D721Med (cell line): ENCODE data around the gene ZSWIM8.
A peak's percentile ranks its signal among the peaks of the same experiment; 100 is the strongest.
"Not testable (repeated sequence)": the region's sequence is repeated elsewhere in the genome, so short reads cannot be mapped to it uniquely, and the experiment has no call there.

Experiments used
- DNase-seq: peaks from one replicate; pipeline ENCODE4 v3.0.0; 2011; ENCODE audit warnings: low spot score; ENCODE audit not compliant: insufficient read length
- FAIRE-seq: peaks from 2 replicates; lab custom pipeline; 2011; peaks lifted over from hg19 to GRCh38; lab: Jason Lieb, UNC
- CTCF ChIP-seq: IDR thresholded peaks from 2 replicates; pipeline ENCODE4 v1.5.1; 2012; ENCODE audit warnings: mild to moderate bottlenecking, control low read depth; ENCODE audit not compliant: insufficient read depth; ENCODE audit errors: missing control alignments

The ZSWIM8 gene

GRCh38 chr10:73819081-73819480 lies 33.7 kb downstream of the ZSWIM8 start:
- FAIRE-seq (no peak), DNase-seq (no peak)
- no peak for TF ChIP-seq CTCF

- FAIRE-seq, result no peak
- DNase-seq, result no peak
- no peak for TF ChIP-seq CTCF
Measured at GRCh38 chr10:73819513-73820093, 34.2 kb downstream of the ZSWIM8 start.

GRCh38 chr10:73823391-73823790 lies 38.0 kb downstream of the ZSWIM8 start:
- FAIRE-seq (no peak), DNase-seq (no peak)
- TF ChIP-seq CTCF, result no peak

- DNase-seq (no peak), FAIRE-seq (no peak)
- TF ChIP-seq CTCF, result no peak
Measured at GRCh38 chr10:73824146-73824725, 38.8 kb downstream of the ZSWIM8 start.

- FAIRE-seq (no peak), DNase-seq (no peak)
- TF ChIP-seq CTCF, result no peak
Measured at GRCh38 chr10:73827346-73828089, 42.1 kb downstream of the ZSWIM8 start.

- DNase-seq (no peak), FAIRE-seq (peak; percentile 35)
- TF ChIP-seq CTCF, result no peak
Measured at GRCh38 chr10:73828161-73828560, 42.8 kb downstream of the ZSWIM8 start.

GRCh38 chr10:73829090-73829489 lies 43.7 kb downstream of the ZSWIM8 start:
- not testable (repeated sequence) for DNase-seq, FAIRE-seq
